Hepatocyte (in vitro differentiated cells): ENCODE data around the gene NR6A1.

Experiments used
- CTCF ChIP-seq: fragments of 200-600 bp; sonication (generic); IDR thresholded peaks from 2 replicates; pipeline ENCODE4 v1.5.1; 2016; ENCODE audit warnings: antibody characterized with exemption, mild to moderate bottlenecking; ENCODE audit not compliant: poor library complexity
- EZH2 ChIP-seq: fragments of 200-600 bp; sonication (generic); IDR thresholded peaks from 2 replicates; pipeline ENCODE4 v1.6.1; 2016; ENCODE audit warnings: antibody characterized with exemption, mild to moderate bottlenecking, borderline replicate concordance
- EZH2phosphoT487 ChIP-seq: fragments of 200-600 bp; sonication (generic); IDR thresholded peaks from one replicate; pipeline ENCODE4 v1.6.1; 2018; ENCODE audit warnings: antibody characterized with exemption, mild to moderate bottlenecking, low read depth, moderate library complexity; ENCODE audit not compliant: unreplicated experiment, severe bottlenecking

GRCh38 chr9:124549016-124549415 lies 222.1 kb downstream of the NR6A1 start:
- no peak for TF ChIP-seq CTCF
- TF ChIP-seq EZH2, result no peak
- no peak for TF ChIP-seq EZH2phosphoT487
